ENCODE results near the gene FAM185A.

FAM185A gene

GRCh38 chr7:102813191-102814024 is 64.6 kb downstream of the FAM185A start:
- Mint-ChIP-seq H3K27ac (no peak overlapping the region), H3K27me3 (no peaks in the 10 kb centered on the region), H3K36me3 (peaks cover 11% of the 10 kb centered on the region), H3K9me3 (no peaks in the 10 kb centered on the region), H3K4me3 (no peak overlapping the region), H3K4me1 (no peaks in the 10 kb centered on the region)

- Mint-ChIP-seq H3K4me1 (no peaks in the 10 kb centered on the region), H3K9me3 (no peaks in the 10 kb centered on the region), H3K36me3 (peaks cover 8% of the 10 kb centered on the region), H3K27ac (no peak overlapping the region), H3K4me3 (no peak overlapping the region), H3K27me3 (no peaks in the 10 kb centered on the region)
Measured at GRCh38 chr7:102814025-102814471, 65.2 kb downstream of the FAM185A start.

GRCh38 chr7:102817616-102818573 is 69.1 kb downstream of the FAM185A start:
- no peak overlapping the region for H3K4me3 Mint-ChIP-seq
- no peaks in the 10 kb centered on the region for H3K9me3 Mint-ChIP-seq
- H3K4me1 Mint-ChIP-seq = no peaks in the 10 kb centered on the region
- no peak overlapping the region for H3K27ac Mint-ChIP-seq
- H3K27me3 Mint-ChIP-seq = no peaks in the 10 kb centered on the region
- H3K36me3 Mint-ChIP-seq = peaks cover 10% of the 10 kb centered on the region

GRCh38 chr7:102819151-102819550 is 70.4 kb downstream of the FAM185A start:
- H3K4me1 Mint-ChIP-seq = no peaks in the 10 kb centered on the region
- H3K27ac Mint-ChIP-seq = no peak overlapping the region
- H3K36me3 Mint-ChIP-seq = peaks cover 12% of the 10 kb centered on the region
- no peak overlapping the region for H3K4me3 Mint-ChIP-seq
- H3K9me3 Mint-ChIP-seq = no peaks in the 10 kb centered on the region
- H3K27me3 Mint-ChIP-seq = no peaks in the 10 kb centered on the region

GRCh38 chr7:102821994-102822747 is 73.4 kb downstream of the FAM185A start:
- no peaks in the 10 kb centered on the region for H3K27me3 Mint-ChIP-seq
- H3K27ac Mint-ChIP-seq = no peak overlapping the region
- no peak overlapping the region for H3K4me3 Mint-ChIP-seq
- H3K4me1 Mint-ChIP-seq = no peaks in the 10 kb centered on the region
- H3K36me3 Mint-ChIP-seq = peaks cover 10% of the 10 kb centered on the region
- H3K9me3 Mint-ChIP-seq = no peaks in the 10 kb centered on the region

GRCh38 chr7:102823390-102824119 is 74.8 kb downstream of the FAM185A start:
- H3K27ac Mint-ChIP-seq = no peak overlapping the region
- H3K9me3 Mint-ChIP-seq = no peaks in the 10 kb centered on the region
- peaks cover 10% of the 10 kb centered on the region for H3K36me3 Mint-ChIP-seq
- no peak overlapping the region for H3K4me3 Mint-ChIP-seq
- no peaks in the 10 kb centered on the region for H3K27me3 Mint-ChIP-seq
- H3K4me1 Mint-ChIP-seq = no peaks in the 10 kb centered on the region

GRCh38 chr7:102828286-102828685 is 79.5 kb downstream of the FAM185A start:
- Mint-ChIP-seq H3K4me1 (no peaks in the 10 kb centered on the region), H3K4me3 (no peak overlapping the region), H3K9me3 (no peaks in the 10 kb centered on the region), H3K36me3 (peaks cover 17% of the 10 kb centered on the region), H3K27ac (no peak overlapping the region), H3K27me3 (no peaks in the 10 kb centered on the region)

GRCh38 chr7:102829075-102829474 is 80.3 kb downstream of the FAM185A start:
- Mint-ChIP-seq H3K4me1 (no peaks in the 10 kb centered on the region), H3K4me3 (no peak overlapping the region), H3K27me3 (no peaks in the 10 kb centered on the region), H3K27ac (no peak overlapping the region), H3K9me3 (no peaks in the 10 kb centered on the region), H3K36me3 (peaks cover 17% of the 10 kb centered on the region)

- H3K9me3 Mint-ChIP-seq = no peaks in the 10 kb centered on the region
- no peak overlapping the region for H3K27ac Mint-ChIP-seq
- peaks cover 17% of the 10 kb centered on the region for H3K36me3 Mint-ChIP-seq
- no peak overlapping the region for H3K4me3 Mint-ChIP-seq
- H3K4me1 Mint-ChIP-seq = peaks cover 3% of the 10 kb centered on the region
- no peaks in the 10 kb centered on the region for H3K27me3 Mint-ChIP-seq
Measured at GRCh38 chr7:102830197-102830596, 81.4 kb downstream of the FAM185A start.

GRCh38 chr7:102832674-102833073 is 83.9 kb downstream of the FAM185A start:
- peaks cover 3% of the 10 kb centered on the region for H3K4me1 Mint-ChIP-seq
- H3K9me3 Mint-ChIP-seq = no peaks in the 10 kb centered on the region
- no peak overlapping the region for H3K27ac Mint-ChIP-seq
- peaks cover 28% of the 10 kb centered on the region for H3K36me3 Mint-ChIP-seq
- no peaks in the 10 kb centered on the region for H3K27me3 Mint-ChIP-seq
- no peak overlapping the region for H3K4me3 Mint-ChIP-seq

GRCh38 chr7:102833343-102833742 is 84.5 kb downstream of the FAM185A start:
- Mint-ChIP-seq H3K4me3 (no peak overlapping the region), H3K27ac (no peak overlapping the region), H3K36me3 (peaks cover 31% of the 10 kb centered on the region), H3K27me3 (no peaks in the 10 kb centered on the region), H3K4me1 (peaks cover 3% of the 10 kb centered on the region), H3K9me3 (no peaks in the 10 kb centered on the region)

GRCh38 chr7:102834466-102834865 is 85.7 kb downstream of the FAM185A start:
- no peaks in the 10 kb centered on the region for H3K9me3 Mint-ChIP-seq
- peaks cover 25% of the 10 kb centered on the region for H3K36me3 Mint-ChIP-seq
- no peaks in the 10 kb centered on the region for H3K27me3 Mint-ChIP-seq
- peaks cover 3% of the 10 kb centered on the region for H3K4me1 Mint-ChIP-seq
- no peak overlapping the region for H3K27ac Mint-ChIP-seq
- no peak overlapping the region for H3K4me3 Mint-ChIP-seq

GRCh38 chr7:102834999-102835398 is 86.2 kb downstream of the FAM185A start:
- Mint-ChIP-seq H3K4me1 (peaks cover 3% of the 10 kb centered on the region), H3K9me3 (no peaks in the 10 kb centered on the region), H3K27me3 (no peaks in the 10 kb centered on the region), H3K36me3 (peaks cover 22% of the 10 kb centered on the region), H3K4me3 (no peak overlapping the region), H3K27ac (no peak overlapping the region)

GRCh38 chr7:102836191-102836919 is 87.6 kb downstream of the FAM185A start:
- H3K4me3 Mint-ChIP-seq = no peak overlapping the region
- H3K9me3 Mint-ChIP-seq = no peaks in the 10 kb centered on the region
- peaks cover 20% of the 10 kb centered on the region for H3K36me3 Mint-ChIP-seq
- H3K4me1 Mint-ChIP-seq = peaks cover 3% of the 10 kb centered on the region
- no peak overlapping the region for H3K27ac Mint-ChIP-seq
- H3K27me3 Mint-ChIP-seq = no peaks in the 10 kb centered on the region
